Measurements from ENCODE around the gene ITK.

DNA sequence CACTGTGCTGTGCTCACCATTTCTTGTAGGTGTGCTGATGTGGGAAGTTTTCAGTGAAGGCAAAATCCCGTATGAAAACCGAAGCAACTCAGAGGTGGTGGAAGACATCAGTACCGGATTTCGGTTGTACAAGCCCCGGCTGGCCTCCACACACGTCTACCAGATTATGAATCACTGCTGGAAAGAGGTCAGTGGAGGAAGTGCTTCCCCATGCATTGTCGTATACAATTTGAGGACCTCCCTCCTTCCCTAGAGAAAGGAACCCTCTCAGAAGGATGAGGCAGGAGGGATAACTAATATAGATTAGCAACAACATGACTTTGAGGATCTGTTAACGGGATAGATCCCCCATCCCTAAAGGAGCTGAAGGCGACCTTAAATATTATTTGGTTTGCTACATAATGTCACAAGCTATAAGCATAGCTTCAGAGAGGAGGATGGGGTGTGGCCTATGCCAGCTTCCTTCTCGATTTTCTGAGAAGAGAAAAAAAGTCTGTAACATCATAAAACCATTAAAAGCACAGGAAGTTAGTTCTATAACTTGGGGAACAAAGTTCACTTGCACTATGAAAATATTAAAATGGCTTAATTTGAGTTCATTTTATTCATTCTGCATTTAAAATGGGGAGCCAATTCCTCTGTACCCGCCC, 68.3 kb downstream of the ITK start:
- TF ChIP-seq, protein P1, sequence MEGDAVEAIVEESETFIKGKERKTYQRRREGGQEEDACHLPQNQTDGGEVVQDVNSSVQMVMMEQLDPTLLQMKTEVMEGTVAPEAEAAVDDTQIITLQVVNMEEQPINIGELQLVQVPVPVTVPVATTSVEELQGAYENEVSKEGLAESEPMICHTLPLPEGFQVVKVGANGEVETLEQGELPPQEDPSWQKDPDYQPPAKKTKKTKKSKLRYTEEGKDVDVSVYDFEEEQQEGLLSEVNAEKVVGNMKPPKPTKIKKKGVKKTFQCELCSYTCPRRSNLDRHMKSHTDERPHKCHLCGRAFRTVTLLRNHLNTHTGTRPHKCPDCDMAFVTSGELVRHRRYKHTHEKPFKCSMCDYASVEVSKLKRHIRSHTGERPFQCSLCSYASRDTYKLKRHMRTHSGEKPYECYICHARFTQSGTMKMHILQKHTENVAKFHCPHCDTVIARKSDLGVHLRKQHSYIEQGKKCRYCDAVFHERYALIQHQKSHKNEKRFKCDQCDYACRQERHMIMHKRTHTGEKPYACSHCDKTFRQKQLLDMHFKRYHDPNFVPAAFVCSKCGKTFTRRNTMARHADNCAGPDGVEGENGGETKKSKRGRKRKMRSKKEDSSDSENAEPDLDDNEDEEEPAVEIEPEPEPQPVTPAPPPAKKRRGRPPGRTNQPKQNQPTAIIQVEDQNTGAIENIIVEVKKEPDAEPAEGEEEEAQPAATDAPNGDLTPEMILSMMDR (IDR thresholded peaks at IDR 0.05; ENCODE audit: insufficient read depth, low read length, poor library complexity, severe bottlenecking): no peak
- TF ChIP-seq EZH2phosphoT487 (conservative IDR thresholded peaks at IDR 0.05; ENCODE audit: low read length): no peak

Measured in SU-DHL-6 (cell line).